Activated CD4-positive, alpha-beta memory T cell treated with anti-CD3 and anti-CD28 coated beads for 36 hours (primary cell): ENCODE data around the gene TAF11L14. TPM values are rescaled to one million over a fixed set of nuclear protein-coding genes. Genes with fewer than 3 reads are reported as not detected.
"Not testable (repeated sequence)": the region's sequence is repeated elsewhere in the genome, so short reads cannot be mapped to it uniquely, and the experiment has no call there.

Experiments
- CTCF ChIA-PET: fragments of 350-600 bp; sonication (Branson Sonifier 250); formaldehyde crosslinking; loops from one replicate; lab custom pipeline; 2021; ENCODE audit warnings: antibody characterized with exemption, inconsistent platforms; lab: Charles Lee
- POLR2A ChIA-PET: fragments of 350-600 bp; sonication (Branson Sonifier 250); formaldehyde crosslinking; loops from one replicate; lab custom pipeline; 2021; ENCODE audit warnings: antibody characterized with exemption; lab: Charles Lee
- DNase-seq: peaks from one replicate; pipeline ENCODE4 v3.0.0-alpha.2; 2020
- H3K27ac Mint-ChIP-seq: one replicate; pipeline ENCODE4 v1.8.0; 2021; ENCODE audit warnings: mixed read lengths
- H3K27me3 Mint-ChIP-seq: one replicate; pipeline ENCODE4 v1.8.0; 2021; ENCODE audit warnings: mixed read lengths
- H3K36me3 Mint-ChIP-seq: one replicate; pipeline ENCODE4 v1.8.0; 2021; ENCODE audit warnings: mixed read lengths
- H3K4me1 Mint-ChIP-seq: one replicate; pipeline ENCODE4 v1.8.0; 2021; ENCODE audit warnings: low read depth, mixed read lengths
- H3K4me3 Mint-ChIP-seq: one replicate; pipeline ENCODE4 v1.8.0; 2021; ENCODE audit warnings: mild to moderate bottlenecking, mixed read lengths
- H3K9me3 Mint-ChIP-seq: one replicate; pipeline ENCODE4 v1.8.0; 2021; ENCODE audit warnings: mixed read lengths
- intact Hi-C: fragments of 100-400 bp; cut with micrococcal nuclease; formaldehyde crosslinking; loops from one replicate; pipeline ENCODE4 v1.15.1; 2023
- total RNA-seq, 2 experiments: library from RNA; stranded (reverse); gene quantifications; one replicate each; pipeline ENCODE4 v1.2.3, GENCODE V29; 2021

TAF11L14 gene
- total RNA-seq: not detected

GRCh38 chr5:17634160-17634559 is at the start of gene TAF11L14:
Gene TAF11L14 (plus strand): TSS chr5:17634460.
- Mint-ChIP-seq H3K9me3 (peaks cover 1% of the 10 kb centered on the region), H3K4me3 (no peak within 1 kb of the TSS), H3K4me1 (no peaks in the 10 kb centered on the region), H3K27me3 (no peaks in the 10 kb centered on the region), H3K36me3 (no peaks in the 10 kb centered on the region), H3K27ac (no peak within 1 kb of the TSS)
- ChIA-PET POLR2A (no interaction called here), CTCF (no interaction called here)
- no peak for DNase-seq
- intact Hi-C loops: no loop called here

- H3K27me3 Mint-ChIP-seq, H3K4me1 Mint-ChIP-seq, POLR2A ChIA-PET, H3K9me3 Mint-ChIP-seq, intact Hi-C loops, CTCF ChIA-PET, H3K36me3 Mint-ChIP-seq, DNase-seq, H3K27ac Mint-ChIP-seq, H3K4me3 Mint-ChIP-seq: not testable (repeated sequence)
Measured at GRCh38 chr5:17585658-17586057, 48.6 kb upstream of the TAF11L14 start, which contains the start of gene TAF11L7. Gene TAF11L7 (minus strand): TSS chr5:17585758.

GRCh38 chr5:17590860-17591259 is 43.4 kb upstream of the TAF11L14 start, which contains the start of gene TAF11L8:
Gene TAF11L8 (minus strand): TSS chr5:17590960.
- CTCF ChIA-PET, H3K36me3 Mint-ChIP-seq, H3K27ac Mint-ChIP-seq, H3K4me1 Mint-ChIP-seq, POLR2A ChIA-PET, H3K27me3 Mint-ChIP-seq, H3K4me3 Mint-ChIP-seq, DNase-seq, intact Hi-C loops, H3K9me3 Mint-ChIP-seq: not testable (repeated sequence)

GRCh38 chr5:17594255-17594654 is 40.0 kb upstream of the TAF11L14 start, which contains the start of gene TAF11L9:
Gene TAF11L9 (minus strand): TSS chr5:17594394.
- H3K36me3 Mint-ChIP-seq, DNase-seq, intact Hi-C loops, H3K4me3 Mint-ChIP-seq, H3K4me1 Mint-ChIP-seq, H3K27me3 Mint-ChIP-seq, H3K27ac Mint-ChIP-seq, CTCF ChIA-PET, POLR2A ChIA-PET, H3K9me3 Mint-ChIP-seq: not testable (repeated sequence)

- H3K9me3 Mint-ChIP-seq, H3K27me3 Mint-ChIP-seq, H3K27ac Mint-ChIP-seq, CTCF ChIA-PET, DNase-seq, intact Hi-C loops, H3K4me1 Mint-ChIP-seq, H3K36me3 Mint-ChIP-seq, H3K4me3 Mint-ChIP-seq, POLR2A ChIA-PET: not testable (repeated sequence)
Measured at GRCh38 chr5:17597728-17598127, 36.5 kb upstream of the TAF11L14 start, which contains the start of gene TAF11L10. Gene TAF11L10 (minus strand): TSS chr5:17597828.

- H3K4me1 Mint-ChIP-seq, H3K9me3 Mint-ChIP-seq, H3K27ac Mint-ChIP-seq, H3K27me3 Mint-ChIP-seq, H3K36me3 Mint-ChIP-seq, POLR2A ChIA-PET, intact Hi-C loops, H3K4me3 Mint-ChIP-seq, CTCF ChIA-PET, DNase-seq: not testable (repeated sequence)
Measured at GRCh38 chr5:17603880-17604279, 30.4 kb upstream of the TAF11L14 start, which contains the start of gene TAF11L11. Gene TAF11L11 (plus strand): TSS chr5:17604183.

- POLR2A ChIA-PET: no interaction called here
- Mint-ChIP-seq H3K27ac (no peak overlapping the region), H3K4me1 (no peaks in the 10 kb centered on the region), H3K4me3 (no peak overlapping the region), H3K9me3 (peaks cover 8% of the 10 kb centered on the region), H3K27me3 (no peaks in the 10 kb centered on the region), H3K36me3 (no peaks in the 10 kb centered on the region)
- DNase-seq: no peak
- CTCF ChIA-PET: no interaction called here
- intact Hi-C loops: no loop called here
Measured at GRCh38 chr5:17604951-17605350, 29.3 kb upstream of the TAF11L14 start.

- CTCF ChIA-PET, intact Hi-C loops, H3K36me3 Mint-ChIP-seq, DNase-seq, H3K27me3 Mint-ChIP-seq, H3K4me1 Mint-ChIP-seq, POLR2A ChIA-PET, H3K4me3 Mint-ChIP-seq, H3K27ac Mint-ChIP-seq: not testable (repeated sequence)
- peaks cover 11% of the 10 kb centered on the region for H3K9me3 Mint-ChIP-seq
Measured at GRCh38 chr5:17607461-17607860, 26.8 kb upstream of the TAF11L14 start.

- H3K27me3 Mint-ChIP-seq, intact Hi-C loops, H3K9me3 Mint-ChIP-seq, H3K27ac Mint-ChIP-seq, POLR2A ChIA-PET, H3K36me3 Mint-ChIP-seq, DNase-seq, H3K4me3 Mint-ChIP-seq, CTCF ChIA-PET, H3K4me1 Mint-ChIP-seq: not testable (repeated sequence)
Measured at GRCh38 chr5:17610092-17610491, 24.2 kb upstream of the TAF11L14 start, which contains the start of gene TAF11L12. Gene TAF11L12 (plus strand): TSS chr5:17610392.

- POLR2A ChIA-PET: no interaction called here
- CTCF ChIA-PET: no interaction called here
- intact Hi-C loops: no loop called here
- no peaks in the 10 kb centered on the region for H3K27me3 Mint-ChIP-seq
- H3K4me3 Mint-ChIP-seq: no peak overlapping the region
- H3K36me3 Mint-ChIP-seq: no peaks in the 10 kb centered on the region
- peaks cover 8% of the 10 kb centered on the region for H3K9me3 Mint-ChIP-seq
- H3K27ac Mint-ChIP-seq: no peak overlapping the region
- DNase-seq: no peak
- H3K4me1 Mint-ChIP-seq: no peaks in the 10 kb centered on the region
Measured at GRCh38 chr5:17614872-17615605, 19.2 kb upstream of the TAF11L14 start.

GRCh38 chr5:17619354-17619753 is 14.9 kb upstream of the TAF11L14 start:
- POLR2A ChIA-PET: no interaction called here
- DNase-seq: no peak
- intact Hi-C loops: no loop called here

GRCh38 chr5:17620627-17621026 is 13.6 kb upstream of the TAF11L14 start:
- no peak for DNase-seq
- peaks cover 6% of the 10 kb centered on the region for H3K9me3 Mint-ChIP-seq
- H3K27ac Mint-ChIP-seq: no peak overlapping the region
- no peaks in the 10 kb centered on the region for H3K27me3 Mint-ChIP-seq
- no peaks in the 10 kb centered on the region for H3K4me1 Mint-ChIP-seq
- ChIA-PET POLR2A (no interaction called here), CTCF (no interaction called here)
- no peaks in the 10 kb centered on the region for H3K36me3 Mint-ChIP-seq
- no peak overlapping the region for H3K4me3 Mint-ChIP-seq
- intact Hi-C loops: no loop called here

More at GRCh38 chr5:17619354-17619753, 14.9 kb upstream of the TAF11L14 start:
- Mint-ChIP-seq H3K27me3 (no peaks in the 10 kb centered on the region), H3K36me3 (no peaks in the 10 kb centered on the region), H3K4me3 (no peak overlapping the region), H3K27ac (no peak overlapping the region), H3K9me3 (peaks cover 4% of the 10 kb centered on the region), H3K4me1 (no peaks in the 10 kb centered on the region)
- CTCF ChIA-PET: interaction anchor here (0.7 kb wide), 1 partner anchor 179 kb away, joined by 3 read pairs; no protein-coding TSS in a partner anchor

- Mint-ChIP-seq H3K4me1 (no peaks in the 10 kb centered on the region), H3K9me3 (peaks cover 4% of the 10 kb centered on the region), H3K27ac (no peak overlapping the region), H3K4me3 (no peak overlapping the region), H3K36me3 (no peaks in the 10 kb centered on the region), H3K27me3 (no peaks in the 10 kb centered on the region)
- no peak for DNase-seq
- CTCF ChIA-PET: no interaction called here
- intact Hi-C loops: no loop called here
- POLR2A ChIA-PET: no interaction called here
Measured at GRCh38 chr5:17625686-17626085, 8.6 kb upstream of the TAF11L14 start.
